Measurements from ENCODE around the gene SRP68.
"Not testable (repeated sequence)": the region's sequence is repeated elsewhere in the genome, so short reads cannot be mapped to it uniquely, and the experiment has no call there.

SRP68 gene

DNA sequence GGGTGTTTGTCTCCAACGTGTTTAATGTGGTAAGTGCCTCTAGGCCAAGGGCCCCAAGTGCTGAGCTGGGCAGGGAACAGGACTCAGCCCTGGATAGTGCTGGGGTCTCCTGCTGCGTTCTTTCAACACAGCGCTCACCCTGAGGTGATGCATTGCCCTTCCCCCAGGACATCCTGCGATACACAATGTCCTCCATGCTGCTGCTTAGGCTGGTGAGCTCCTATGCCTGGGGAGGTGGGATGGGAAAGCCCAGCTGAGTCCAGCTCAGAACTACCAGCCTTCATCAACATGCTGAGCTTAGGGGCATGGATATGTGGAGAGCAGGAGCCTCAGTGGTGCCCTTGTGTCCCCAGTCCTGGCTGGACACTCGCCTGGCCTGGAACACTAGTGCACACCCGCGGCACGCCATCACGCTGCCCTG, 7.2 kb upstream of the SRP68 start:
- Histone ChIP-seq H3K27ac (ENCODE audit: low read depth, low read length, poor library complexity, severe bottlenecking) (no peak overlapping the region), H3K79me2 (ENCODE audit: insufficient read depth, low read length) (no peaks in the 10 kb centered on the region), H3K4me3 (ENCODE audit: low read depth, low read length, poor library complexity, severe bottlenecking) (no peak overlapping the region), H3K4me1 (ENCODE audit: insufficient read depth, low read length, severe bottlenecking) (no peaks in the 10 kb centered on the region), H3K36me3 (ENCODE audit: insufficient read depth, low read length) (peaks cover 22% of the 10 kb centered on the region), H4K20me1 (ENCODE audit: insufficient read depth, low read length) (no peaks in the 10 kb centered on the region), H2AFZ (ENCODE audit: low read length) (no peak overlapping the region), H3K9ac (ENCODE audit: low read length) (no peak overlapping the region), H3K4me2 (ENCODE audit: low read length) (no peak overlapping the region), H3K27me3 (ENCODE audit: insufficient read depth, low read length) (peaks cover 14% of the 10 kb centered on the region), H3K9me2 (ENCODE audit: low read depth, low read length) (no peaks in the 10 kb centered on the region), H3F3A (ENCODE audit: insufficient read depth, low read length) (no peaks in the 10 kb centered on the region), H3K9me3 (ENCODE audit: low read length) (no peaks in the 10 kb centered on the region)
- no peak for TF ChIP-seq EZH2 (IDR thresholded peaks at IDR 0.05; ENCODE audit: borderline replicate concordance, low read length)

DNA sequence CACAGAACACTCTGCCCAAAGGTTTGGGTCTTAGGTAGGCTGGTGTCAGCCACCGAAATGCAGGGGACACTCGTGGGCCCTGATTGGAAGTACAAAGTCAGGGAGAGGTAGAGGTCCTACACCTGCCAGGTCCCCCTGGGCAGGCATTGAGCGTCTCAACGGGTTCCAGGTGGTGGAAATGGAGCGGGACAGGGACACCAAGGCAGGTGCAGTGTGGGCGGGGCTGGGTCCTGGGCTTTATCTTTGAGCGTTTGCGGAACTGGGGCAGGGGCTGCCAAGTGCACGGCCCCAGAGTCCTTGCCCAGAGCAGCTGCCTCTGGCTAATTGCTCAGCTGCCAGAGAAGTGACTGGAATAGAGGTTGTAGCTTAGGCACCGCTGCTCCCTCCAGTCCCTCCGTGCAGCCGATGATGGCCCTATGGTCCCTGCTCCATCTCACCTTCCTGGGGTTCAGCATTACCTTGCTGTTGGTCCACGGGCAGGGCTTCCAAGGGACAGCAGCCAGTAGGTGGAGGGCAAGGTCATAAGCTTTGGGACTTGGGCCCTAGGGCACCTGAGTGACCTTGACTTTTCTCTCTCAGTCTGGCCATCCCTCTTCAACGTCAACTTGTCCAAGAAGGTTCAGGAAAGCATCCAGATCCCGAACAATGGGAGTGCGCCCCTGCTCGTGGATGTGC, 6.7 kb upstream of the SRP68 start, which contains the start of gene ZACN:
Gene ZACN, plus strand, starts transcription at position 323 of the 675 bp plus-strand sequence. Its CDS starts 83 bp downstream, at position 406.
- H2AFZ ChIP-seq (ENCODE audit: low read length), result no peak within 1 kb of the TSS
- H3K9me2 ChIP-seq (ENCODE audit: low read depth, low read length), result no peaks in the 10 kb centered on the region
- H4K20me1 ChIP-seq (ENCODE audit: insufficient read depth, low read length), result no peaks in the 10 kb centered on the region
- H3K27me3 ChIP-seq (ENCODE audit: insufficient read depth, low read length), result peaks cover 14% of the 10 kb centered on the region
- no peak for TF ChIP-seq EZH2 (IDR thresholded peaks at IDR 0.05; ENCODE audit: borderline replicate concordance, low read length)
- TF ChIP-seq, protein P1, sequence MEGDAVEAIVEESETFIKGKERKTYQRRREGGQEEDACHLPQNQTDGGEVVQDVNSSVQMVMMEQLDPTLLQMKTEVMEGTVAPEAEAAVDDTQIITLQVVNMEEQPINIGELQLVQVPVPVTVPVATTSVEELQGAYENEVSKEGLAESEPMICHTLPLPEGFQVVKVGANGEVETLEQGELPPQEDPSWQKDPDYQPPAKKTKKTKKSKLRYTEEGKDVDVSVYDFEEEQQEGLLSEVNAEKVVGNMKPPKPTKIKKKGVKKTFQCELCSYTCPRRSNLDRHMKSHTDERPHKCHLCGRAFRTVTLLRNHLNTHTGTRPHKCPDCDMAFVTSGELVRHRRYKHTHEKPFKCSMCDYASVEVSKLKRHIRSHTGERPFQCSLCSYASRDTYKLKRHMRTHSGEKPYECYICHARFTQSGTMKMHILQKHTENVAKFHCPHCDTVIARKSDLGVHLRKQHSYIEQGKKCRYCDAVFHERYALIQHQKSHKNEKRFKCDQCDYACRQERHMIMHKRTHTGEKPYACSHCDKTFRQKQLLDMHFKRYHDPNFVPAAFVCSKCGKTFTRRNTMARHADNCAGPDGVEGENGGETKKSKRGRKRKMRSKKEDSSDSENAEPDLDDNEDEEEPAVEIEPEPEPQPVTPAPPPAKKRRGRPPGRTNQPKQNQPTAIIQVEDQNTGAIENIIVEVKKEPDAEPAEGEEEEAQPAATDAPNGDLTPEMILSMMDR (IDR thresholded peaks at IDR 0.05; ENCODE audit: low read length), result no peak
- no peak within 1 kb of the TSS for H3K4me3 ChIP-seq (ENCODE audit: low read depth, low read length, poor library complexity, severe bottlenecking)
- no peaks in the 10 kb centered on the region for H3K9me3 ChIP-seq (ENCODE audit: low read length)
- no peaks in the 10 kb centered on the region for H3K4me1 ChIP-seq (ENCODE audit: insufficient read depth, low read length, severe bottlenecking)
- no peaks in the 10 kb centered on the region for H3F3A ChIP-seq (ENCODE audit: insufficient read depth, low read length)
- H3K27ac ChIP-seq (ENCODE audit: low read depth, low read length, poor library complexity, severe bottlenecking), result no peak within 1 kb of the TSS
- H3K36me3 ChIP-seq (ENCODE audit: insufficient read depth, low read length), result peaks cover 17% of the 10 kb centered on the region; the same call in 1 of the 2 replicates
- H3K4me2 ChIP-seq (ENCODE audit: low read length), result no peak within 1 kb of the TSS
- no peak within 1 kb of the TSS for H3K9ac ChIP-seq (ENCODE audit: low read length)
- no peaks in the 10 kb centered on the region for H3K79me2 ChIP-seq (ENCODE audit: insufficient read depth, low read length)

DNA sequence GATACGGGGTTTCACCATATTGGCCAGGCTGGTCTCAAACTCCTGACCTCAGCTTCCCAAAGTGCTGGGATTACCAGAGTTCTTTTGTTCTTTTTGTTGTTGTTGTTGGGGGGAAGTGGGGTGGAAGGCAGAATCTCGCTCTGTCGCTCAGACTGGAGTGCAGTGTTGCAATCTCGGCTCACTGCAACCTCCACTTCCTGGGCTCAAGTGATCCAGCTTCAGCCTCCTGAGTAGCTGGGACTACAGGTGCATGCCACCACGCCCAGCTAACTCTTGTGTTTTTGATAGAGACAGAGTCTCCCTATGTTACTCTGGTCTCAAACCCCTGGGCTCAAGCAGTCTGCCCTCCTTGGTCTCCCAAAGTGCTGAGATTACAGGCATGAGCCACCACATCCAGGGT, 6.1 kb upstream of the SRP68 start:
- not testable (repeated sequence) for H3K4me3 ChIP-seq (ENCODE audit: low read depth, low read length, poor library complexity, severe bottlenecking); H3K9me3 ChIP-seq (ENCODE audit: low read length); H4K20me1 ChIP-seq (ENCODE audit: insufficient read depth, low read length); H3K4me2 ChIP-seq (ENCODE audit: low read length); H3K4me1 ChIP-seq (ENCODE audit: insufficient read depth, low read length, severe bottlenecking); H3K9me2 ChIP-seq (ENCODE audit: low read depth, low read length); H3K9ac ChIP-seq (ENCODE audit: low read length); H2AFZ ChIP-seq (ENCODE audit: low read length); H3K27ac ChIP-seq (ENCODE audit: low read depth, low read length, poor library complexity, severe bottlenecking); H3F3A ChIP-seq (ENCODE audit: insufficient read depth, low read length); H3K79me2 ChIP-seq (ENCODE audit: insufficient read depth, low read length)
- peaks cover 12% of the 10 kb centered on the region; the same call in 1 of the 2 replicates for H3K36me3 ChIP-seq (ENCODE audit: insufficient read depth, low read length)
- peaks cover 14% of the 10 kb centered on the region for H3K27me3 ChIP-seq (ENCODE audit: insufficient read depth, low read length)

DNA sequence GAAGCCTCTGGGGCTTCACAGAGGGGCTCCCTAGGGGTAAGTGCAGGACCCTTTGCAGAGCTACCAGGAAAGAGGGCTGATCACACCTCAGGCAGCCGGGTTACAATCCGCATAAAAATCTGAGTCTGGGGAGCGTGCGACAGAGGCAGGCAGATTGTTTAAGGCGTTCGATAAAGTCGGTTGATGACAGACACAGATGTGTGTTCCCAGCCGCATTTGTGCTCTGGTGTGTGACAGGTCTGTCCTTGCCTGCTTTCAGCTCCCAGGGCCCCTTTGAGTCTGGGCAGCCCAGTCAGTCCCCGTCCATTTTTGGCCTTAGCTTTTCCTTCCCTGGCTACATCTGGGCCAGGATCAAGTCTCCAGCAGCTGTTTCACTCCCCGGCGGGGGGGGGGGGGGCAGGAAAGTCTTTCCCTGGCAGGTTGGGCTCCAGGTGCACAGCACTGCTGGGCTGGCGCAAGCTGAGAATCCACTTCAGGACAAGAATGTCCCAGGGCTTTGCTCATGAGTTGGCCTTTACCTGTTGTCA, 5.3 kb upstream of the SRP68 start:
- Histone ChIP-seq H2AFZ (ENCODE audit: low read length) (no peak overlapping the region), H3K4me2 (ENCODE audit: low read length) (no peak overlapping the region), H3K4me3 (ENCODE audit: low read depth, low read length, poor library complexity, severe bottlenecking) (no peak overlapping the region), H3K4me1 (ENCODE audit: insufficient read depth, low read length, severe bottlenecking) (no peaks in the 10 kb centered on the region), H3F3A (ENCODE audit: insufficient read depth, low read length) (no peaks in the 10 kb centered on the region), H3K36me3 (ENCODE audit: insufficient read depth, low read length) (peaks cover 5% of the 10 kb centered on the region; the same call in 1 of the 2 replicates), H3K27me3 (ENCODE audit: insufficient read depth, low read length) (peaks cover 14% of the 10 kb centered on the region), H3K9me2 (ENCODE audit: low read depth, low read length) (no peaks in the 10 kb centered on the region), H3K79me2 (ENCODE audit: insufficient read depth, low read length) (no peaks in the 10 kb centered on the region), H3K9ac (ENCODE audit: low read length) (no peak overlapping the region), H4K20me1 (ENCODE audit: insufficient read depth, low read length) (no peaks in the 10 kb centered on the region), H3K9me3 (ENCODE audit: low read length) (no peaks in the 10 kb centered on the region), H3K27ac (ENCODE audit: low read depth, low read length, poor library complexity, severe bottlenecking) (no peak overlapping the region)
- no peak for TF ChIP-seq EZH2 (IDR thresholded peaks at IDR 0.05; ENCODE audit: borderline replicate concordance, low read length)
- TF ChIP-seq, protein P1 (IDR thresholded peaks at IDR 0.05; ENCODE audit: low read length), result no peak
